Parathyroid adenoma (tissue), 2 donors: Measurements from ENCODE around the gene ADGRL2.

ENCODE experiments used
- H2AFZ ChIP-seq: fragments of 300-600 bp; sonication (generic); one replicate; pipeline ENCODE4 v1.7.0; 2017; ENCODE audit warnings: antibody characterized with exemption, mild to moderate bottlenecking
- H3K27ac ChIP-seq: fragments of 300-600 bp; sonication (generic); one replicate; pipeline ENCODE4 v1.7.0; 2017
- H3K27me3 ChIP-seq: fragments of 300-600 bp; sonication (generic); one replicate; pipeline ENCODE4 v1.7.0; 2017; ENCODE audit warnings: low read length; ENCODE audit not compliant: control insufficient read depth, insufficient read depth
- H3K36me3 ChIP-seq: fragments of 300-600 bp; sonication (generic); one replicate; pipeline ENCODE4 v1.7.0; 2017; ENCODE audit warnings: low read length; ENCODE audit not compliant: control insufficient read depth, insufficient read depth
- H3K4me1 ChIP-seq: fragments of 300-600 bp; sonication (generic); one replicate; pipeline ENCODE4 v1.7.0; 2017; ENCODE audit warnings: control low read depth
- H3K4me2 ChIP-seq: fragments of 300-600 bp; sonication (generic); one replicate; pipeline ENCODE4 v1.7.0; 2017; ENCODE audit warnings: low read length
- H3K4me3 ChIP-seq: fragments of 300-600 bp; sonication (generic); one replicate; pipeline ENCODE4 v1.7.0; 2017; ENCODE audit warnings: low read depth, low read length
- H3K79me2 ChIP-seq: fragments of 300-600 bp; sonication (generic); one replicate; pipeline ENCODE4 v1.7.0; 2017; ENCODE audit warnings: control low read depth
- H3K9ac ChIP-seq: fragments of 300-600 bp; sonication (generic); one replicate; pipeline ENCODE4 v1.7.0; 2017; ENCODE audit warnings: mild to moderate bottlenecking
- H3K9me3 ChIP-seq: fragments of 300-600 bp; sonication (generic); one replicate; pipeline ENCODE4 v1.7.0; 2017; ENCODE audit warnings: low read length; ENCODE audit not compliant: control insufficient read depth
- TF ChIP-seq, protein P1 (sequence below): fragments of 300-600 bp; sonication (generic); IDR thresholded peaks from one replicate; pipeline ENCODE4 v1.7.0; 2017; ENCODE audit warnings: antibody characterized with exemption, mild to moderate bottlenecking
- donor health status: primary hyperparathyroidism.

ADGRL2 gene

DNA sequence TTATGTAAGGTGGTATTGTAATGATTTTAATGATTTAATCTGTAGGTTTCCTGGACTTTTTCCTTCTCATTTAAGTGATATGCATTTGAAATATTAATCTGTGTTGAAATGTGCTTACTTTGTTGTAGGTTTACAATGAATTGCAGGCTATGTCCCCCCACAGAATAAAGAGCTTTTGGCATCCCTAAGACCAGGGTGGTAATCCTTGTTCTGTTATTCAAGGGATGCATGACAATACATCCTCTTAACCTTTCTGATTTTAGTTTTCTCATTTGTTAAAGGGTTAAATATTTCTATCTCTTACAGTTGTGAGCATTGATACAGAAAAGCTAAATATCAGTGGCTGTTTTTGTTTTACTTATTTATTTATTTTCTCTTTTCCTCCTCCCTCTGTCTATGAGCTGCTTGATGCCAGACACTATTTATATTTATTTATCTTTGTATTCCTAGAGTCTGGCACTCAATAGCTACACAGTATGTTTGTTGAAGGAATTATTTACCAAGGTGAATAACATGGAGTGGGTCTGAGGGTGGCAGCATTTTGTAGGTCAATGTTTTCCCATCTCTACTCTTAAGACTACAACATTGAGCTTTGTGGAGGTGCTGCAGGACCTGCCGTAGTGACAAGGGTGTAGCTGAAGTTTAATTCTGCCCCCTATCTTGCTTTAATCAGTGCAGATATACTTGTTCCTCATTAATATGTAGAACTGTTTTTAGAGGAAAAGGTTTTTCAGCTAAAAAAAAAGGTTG is 19.9 kb upstream of the ADGRL2 start:
- no peak overlapping the region for H3K4me3 ChIP-seq
- no peaks in the 10 kb centered on the region for H3K4me1 ChIP-seq
- H3K4me2 ChIP-seq = no peak overlapping the region
- H3K36me3 ChIP-seq = no peaks in the 10 kb centered on the region
- H2AFZ ChIP-seq = no peak overlapping the region
- H3K27ac ChIP-seq = no peak overlapping the region
- no peaks in the 10 kb centered on the region for H3K79me2 ChIP-seq
- no peaks in the 10 kb centered on the region for H3K9me3 ChIP-seq
- TF ChIP-seq, protein P1, sequence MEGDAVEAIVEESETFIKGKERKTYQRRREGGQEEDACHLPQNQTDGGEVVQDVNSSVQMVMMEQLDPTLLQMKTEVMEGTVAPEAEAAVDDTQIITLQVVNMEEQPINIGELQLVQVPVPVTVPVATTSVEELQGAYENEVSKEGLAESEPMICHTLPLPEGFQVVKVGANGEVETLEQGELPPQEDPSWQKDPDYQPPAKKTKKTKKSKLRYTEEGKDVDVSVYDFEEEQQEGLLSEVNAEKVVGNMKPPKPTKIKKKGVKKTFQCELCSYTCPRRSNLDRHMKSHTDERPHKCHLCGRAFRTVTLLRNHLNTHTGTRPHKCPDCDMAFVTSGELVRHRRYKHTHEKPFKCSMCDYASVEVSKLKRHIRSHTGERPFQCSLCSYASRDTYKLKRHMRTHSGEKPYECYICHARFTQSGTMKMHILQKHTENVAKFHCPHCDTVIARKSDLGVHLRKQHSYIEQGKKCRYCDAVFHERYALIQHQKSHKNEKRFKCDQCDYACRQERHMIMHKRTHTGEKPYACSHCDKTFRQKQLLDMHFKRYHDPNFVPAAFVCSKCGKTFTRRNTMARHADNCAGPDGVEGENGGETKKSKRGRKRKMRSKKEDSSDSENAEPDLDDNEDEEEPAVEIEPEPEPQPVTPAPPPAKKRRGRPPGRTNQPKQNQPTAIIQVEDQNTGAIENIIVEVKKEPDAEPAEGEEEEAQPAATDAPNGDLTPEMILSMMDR = no peak
- H3K9ac ChIP-seq = no peak overlapping the region
- no peaks in the 10 kb centered on the region for H3K27me3 ChIP-seq

GRCh38 chr1:81781749-81782148 is 19.0 kb upstream of the ADGRL2 start:
- no peaks in the 10 kb centered on the region for H3K36me3 ChIP-seq
- H3K9ac ChIP-seq = no peak overlapping the region
- TF ChIP-seq, protein P1 = no peak
- H2AFZ ChIP-seq = no peak overlapping the region
- H3K4me2 ChIP-seq = no peak overlapping the region
- H3K4me1 ChIP-seq = no peaks in the 10 kb centered on the region
- no peaks in the 10 kb centered on the region for H3K27me3 ChIP-seq
- no peak overlapping the region for H3K4me3 ChIP-seq
- H3K27ac ChIP-seq = no peak overlapping the region
- H3K9me3 ChIP-seq = no peaks in the 10 kb centered on the region
- H3K79me2 ChIP-seq = no peaks in the 10 kb centered on the region

GRCh38 chr1:81792184-81792583 is 8.6 kb upstream of the ADGRL2 start:
- H2AFZ ChIP-seq = no peak overlapping the region
- H3K4me3 ChIP-seq = no peak overlapping the region
- H3K27ac ChIP-seq = no peak overlapping the region
- H3K4me2 ChIP-seq = no peak overlapping the region
- H3K79me2 ChIP-seq = no peaks in the 10 kb centered on the region
- H3K36me3 ChIP-seq = no peaks in the 10 kb centered on the region
- H3K9me3 ChIP-seq = no peaks in the 10 kb centered on the region
- TF ChIP-seq, protein P1 = no peak
- no peak overlapping the region for H3K9ac ChIP-seq
- no peaks in the 10 kb centered on the region for H3K27me3 ChIP-seq
- H3K4me1 ChIP-seq = no peaks in the 10 kb centered on the region

DNA sequence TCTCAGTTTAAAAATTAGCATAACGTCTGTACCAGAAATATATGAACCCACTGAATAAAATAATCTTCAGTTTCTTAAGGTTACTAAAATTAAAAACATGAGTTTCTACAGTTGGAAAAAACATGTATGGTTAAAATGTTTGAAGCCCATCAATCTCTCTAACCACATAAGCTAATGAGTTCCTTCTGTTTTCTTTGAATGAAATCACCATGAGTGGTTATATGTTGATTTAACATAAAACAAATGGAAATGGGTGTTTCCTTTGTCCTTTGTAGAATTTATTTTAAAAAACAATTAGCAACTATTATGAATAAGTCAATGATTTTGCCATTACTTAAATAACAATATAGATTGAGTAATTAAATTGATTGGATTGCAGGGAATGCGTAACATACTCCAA is 3.0 kb upstream of the ADGRL2 start:
- H3K4me3 ChIP-seq = no peak overlapping the region
- TF ChIP-seq, protein P1 = no peak
- no peaks in the 10 kb centered on the region for H3K27me3 ChIP-seq
- H3K9ac ChIP-seq = no peak overlapping the region
- H3K9me3 ChIP-seq = no peaks in the 10 kb centered on the region
- H2AFZ ChIP-seq = no peak overlapping the region
- no peak overlapping the region for H3K27ac ChIP-seq
- no peaks in the 10 kb centered on the region for H3K4me1 ChIP-seq
- no peak overlapping the region for H3K4me2 ChIP-seq
- no peaks in the 10 kb centered on the region for H3K79me2 ChIP-seq
- H3K36me3 ChIP-seq = no peaks in the 10 kb centered on the region
